PC-9 (cell line): ENCODE data around the gene SEMA4C.

Experiments used
- EZH2 ChIP-seq: fragments of 200-600 bp; sonication (generic); IDR thresholded peaks from 2 replicates; pipeline ENCODE4 v1.8.0; 2017; ENCODE audit warnings: antibody characterized with exemption, low read depth
- TF ChIP-seq, protein P1 (sequence below): fragments of 200-600 bp; sonication (generic); conservative IDR thresholded peaks from 2 replicates; pipeline ENCODE4 v1.6.1; 2017; ENCODE audit warnings: mixed run types, antibody characterized with exemption, mild to moderate bottlenecking, moderate library complexity

DNA sequence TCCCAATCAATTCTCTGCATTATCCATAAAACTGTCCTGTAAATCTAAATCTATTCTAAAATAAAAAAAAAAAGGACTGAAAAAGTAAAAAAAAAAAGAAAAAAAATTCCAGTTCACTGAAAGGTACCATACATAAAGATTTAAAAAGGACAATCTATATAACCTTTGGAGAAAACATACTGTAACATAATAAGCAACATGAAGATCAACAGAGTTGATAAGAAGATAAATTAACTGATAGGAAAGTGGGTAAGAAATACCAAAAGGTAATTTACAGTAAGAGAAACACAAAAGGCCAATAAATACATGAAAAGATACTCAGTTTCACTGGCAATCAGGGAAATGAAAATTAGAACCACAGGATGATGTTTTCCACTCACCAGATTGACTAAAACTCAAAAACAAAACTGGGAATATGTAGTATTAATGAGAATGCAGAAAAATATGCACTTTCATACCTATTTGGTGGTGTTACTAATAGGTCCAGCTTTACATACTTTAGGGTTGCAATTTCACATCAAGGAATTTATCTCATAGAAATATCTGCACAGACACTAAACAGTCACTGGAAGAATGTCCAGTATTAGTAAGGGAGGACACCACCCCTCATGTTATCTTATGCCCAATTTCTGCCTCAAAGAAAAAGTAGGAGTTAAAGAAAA is 48.3 kb upstream of the SEMA4C start:
- TF ChIP-seq, protein P1, sequence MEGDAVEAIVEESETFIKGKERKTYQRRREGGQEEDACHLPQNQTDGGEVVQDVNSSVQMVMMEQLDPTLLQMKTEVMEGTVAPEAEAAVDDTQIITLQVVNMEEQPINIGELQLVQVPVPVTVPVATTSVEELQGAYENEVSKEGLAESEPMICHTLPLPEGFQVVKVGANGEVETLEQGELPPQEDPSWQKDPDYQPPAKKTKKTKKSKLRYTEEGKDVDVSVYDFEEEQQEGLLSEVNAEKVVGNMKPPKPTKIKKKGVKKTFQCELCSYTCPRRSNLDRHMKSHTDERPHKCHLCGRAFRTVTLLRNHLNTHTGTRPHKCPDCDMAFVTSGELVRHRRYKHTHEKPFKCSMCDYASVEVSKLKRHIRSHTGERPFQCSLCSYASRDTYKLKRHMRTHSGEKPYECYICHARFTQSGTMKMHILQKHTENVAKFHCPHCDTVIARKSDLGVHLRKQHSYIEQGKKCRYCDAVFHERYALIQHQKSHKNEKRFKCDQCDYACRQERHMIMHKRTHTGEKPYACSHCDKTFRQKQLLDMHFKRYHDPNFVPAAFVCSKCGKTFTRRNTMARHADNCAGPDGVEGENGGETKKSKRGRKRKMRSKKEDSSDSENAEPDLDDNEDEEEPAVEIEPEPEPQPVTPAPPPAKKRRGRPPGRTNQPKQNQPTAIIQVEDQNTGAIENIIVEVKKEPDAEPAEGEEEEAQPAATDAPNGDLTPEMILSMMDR, result no peak
- TF ChIP-seq EZH2, result no peak
